Right ventricle myocardium superior (tissue), 1 donor: ENCODE measurements around the gene TMEM91. TPM values are rescaled to one million over a fixed set of nuclear protein-coding genes. Genes with fewer than 3 reads are reported as not detected.
"Not testable (repeated sequence)": the region's sequence is repeated elsewhere in the genome, so short reads cannot be mapped to it uniquely, and the experiment has no call there.

Source experiments
- ATAC-seq: fragments of 200-7000 bp; cut with Tn5 transposase; one replicate; pipeline ENCODE4 v1.9.1; 2020; ENCODE audit warnings: mild to moderate bottlenecking; ENCODE audit not compliant: poor library complexity
- DNase-seq: peaks from one replicate; pipeline ENCODE4 v3.0.0-alpha.2; 2020
- intact Hi-C: fragments of 100-400 bp; cut with DNase I; formaldehyde crosslinking; loops from one replicate; pipeline ENCODE4 v1.11.2; 2022
- long read RNA-seq: library from polyadenylated mRNA; unstranded; transcript quantifications from one replicate; pipeline ENCODE4 v2.0.0, GENCODE V29; 2021
- total RNA-seq: library from RNA; stranded (reverse); fragmentation: NEBNext Ultra II Directional; extraction: Animal tissue kit (Norgen Biotek cat#: 25700); gene quantifications from one replicate; pipeline ENCODE4 v1.2.1, GENCODE V29; 2021
- donor health status: DM: no; HTN: yes; CAD: no; lungs with severe emphysema.

TMEM91 gene
- 3.5 TPM for total RNA-seq
- long read RNA-seq, partial matches to known transcripts = 1 of 4 reads
- long read RNA-seq, other reads (novel, unspliced or antisense) = 1 of 4 reads

DNA sequence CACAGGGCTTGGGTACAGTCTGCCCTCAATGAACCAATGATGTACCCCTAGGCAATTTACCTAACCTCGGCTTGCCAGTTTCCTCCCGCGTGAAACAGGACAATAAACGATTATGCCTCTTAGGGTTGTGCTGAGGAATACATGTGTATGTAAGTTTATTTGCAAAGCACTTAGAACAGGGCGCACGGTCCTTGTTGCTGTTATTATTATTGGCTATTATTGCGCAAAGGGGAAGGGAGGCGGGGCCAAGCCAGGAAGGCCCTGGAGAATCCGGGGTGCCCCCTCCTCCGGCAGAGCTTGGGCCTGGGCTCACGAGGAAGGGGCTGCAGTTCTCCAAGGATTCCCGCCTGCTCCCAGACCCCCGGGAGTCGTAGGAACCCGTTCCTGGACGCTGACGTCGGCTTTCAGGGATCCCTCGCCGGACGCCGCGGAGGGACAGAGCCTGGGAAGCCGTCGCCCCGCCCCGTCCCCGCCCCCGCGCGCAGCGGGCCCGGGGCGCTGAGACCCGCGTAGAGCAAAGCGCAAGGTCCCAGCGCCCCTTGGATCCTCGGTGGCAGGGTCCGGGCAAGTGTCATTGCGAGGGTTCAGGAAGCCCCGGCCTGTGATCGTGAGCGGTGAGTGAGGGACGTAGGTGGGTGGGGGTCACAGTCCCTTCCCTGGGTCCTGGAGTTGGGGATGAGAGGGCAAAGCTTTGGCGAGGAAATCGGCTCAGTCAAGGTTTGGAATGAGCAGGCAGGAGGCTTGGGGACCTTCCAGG is at the start of gene TMEM91:
TMEM91 (plus strand) TSS at position 293 of the 757 bp plus-strand sequence. CDS start 1,777 bp downstream, outside the sequence.
- peak; percentile 64 for ATAC-seq
- peak; percentile 66 for DNase-seq
- intact Hi-C loops = no loop called here

- no peak for DNase-seq
- no peak for ATAC-seq
- intact Hi-C loops = no loop called here
Measured at GRCh38 chr19:41327076-41327575, 49.2 kb upstream of the TMEM91 start.

GRCh38 chr19:41327576-41328156 is 48.7 kb upstream of the TMEM91 start:
- peak; percentile 86 for DNase-seq
- intact Hi-C loops = no loop called here
- peak; percentile 40 for ATAC-seq

DNA sequence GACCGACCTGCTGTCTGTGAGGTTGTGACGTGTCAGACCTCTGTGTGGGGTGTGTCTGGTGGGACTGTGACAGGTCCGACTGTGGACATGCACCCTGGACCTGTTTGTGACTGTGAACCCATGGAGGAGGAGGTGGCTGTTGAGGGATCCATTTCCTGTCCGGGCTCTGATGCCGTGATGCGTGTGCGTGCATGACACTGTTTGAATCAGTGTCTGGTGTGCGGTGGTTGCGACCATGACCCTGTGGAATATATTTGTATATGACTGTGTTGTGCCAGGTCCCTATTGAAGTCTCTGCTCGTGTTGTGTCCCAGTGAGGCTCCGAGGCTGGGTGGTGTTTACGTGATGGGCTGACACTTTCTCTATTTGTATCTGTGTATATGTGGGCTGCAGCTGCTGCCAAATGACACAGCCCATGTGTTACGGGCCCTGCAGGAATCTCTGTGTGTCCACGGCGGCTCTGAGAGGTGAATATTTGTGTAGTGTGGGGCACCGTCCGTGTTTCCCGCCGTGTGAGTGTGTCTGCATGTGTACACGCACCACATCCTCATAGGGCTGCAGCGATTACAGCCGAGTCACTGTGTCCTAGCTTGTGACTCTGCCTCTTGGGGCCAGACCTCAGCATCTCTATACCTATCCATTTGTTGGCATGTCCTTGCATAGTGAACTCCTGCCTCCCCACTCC is 48.0 kb upstream of the TMEM91 start:
- ATAC-seq (no peak), DNase-seq (no peak)
- intact Hi-C loops = no loop called here

DNA sequence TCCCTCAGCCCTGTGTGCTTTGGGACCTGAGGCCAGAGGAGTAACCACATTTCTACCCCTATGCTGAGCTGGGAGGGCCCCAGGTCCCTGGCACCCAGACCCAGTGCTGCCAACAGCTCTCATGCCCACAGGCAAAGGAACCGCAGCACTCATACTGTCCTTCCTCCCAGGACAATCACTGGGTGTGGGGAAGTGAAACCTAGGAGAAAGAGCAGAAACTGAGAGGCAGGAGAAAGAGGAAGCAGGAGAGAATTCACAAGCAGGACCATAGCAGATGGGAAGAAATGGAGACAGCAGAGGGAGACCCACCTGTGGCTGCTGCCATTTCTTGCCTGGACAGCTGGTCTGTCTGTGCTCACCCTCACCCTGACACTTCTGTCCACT is 47.5 kb upstream of the TMEM91 start:
- ATAC-seq (no peak), DNase-seq (no peak)
- intact Hi-C loops = no loop called here

DNA sequence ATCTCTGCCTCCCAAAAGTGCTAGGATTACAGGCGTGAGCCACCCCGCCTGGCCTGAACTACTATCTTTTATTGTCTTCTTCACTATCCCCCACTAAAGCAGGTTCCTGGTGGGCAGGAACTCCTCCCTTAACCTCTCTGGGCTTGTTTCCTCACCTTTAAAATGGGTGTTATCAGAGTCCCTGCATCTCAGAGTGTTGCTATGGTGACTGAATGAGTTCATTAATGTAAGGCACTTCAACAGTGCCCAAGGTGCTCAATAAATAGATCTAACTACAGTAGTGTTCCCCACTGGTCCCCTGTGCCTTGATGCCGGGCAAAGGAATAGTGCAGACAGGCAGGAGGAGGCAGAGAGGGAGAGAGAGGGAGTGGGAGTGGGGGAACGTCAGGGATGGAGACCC is 45.9 kb upstream of the TMEM91 start:
- no peak for ATAC-seq
- intact Hi-C loops = no loop called here

DNA sequence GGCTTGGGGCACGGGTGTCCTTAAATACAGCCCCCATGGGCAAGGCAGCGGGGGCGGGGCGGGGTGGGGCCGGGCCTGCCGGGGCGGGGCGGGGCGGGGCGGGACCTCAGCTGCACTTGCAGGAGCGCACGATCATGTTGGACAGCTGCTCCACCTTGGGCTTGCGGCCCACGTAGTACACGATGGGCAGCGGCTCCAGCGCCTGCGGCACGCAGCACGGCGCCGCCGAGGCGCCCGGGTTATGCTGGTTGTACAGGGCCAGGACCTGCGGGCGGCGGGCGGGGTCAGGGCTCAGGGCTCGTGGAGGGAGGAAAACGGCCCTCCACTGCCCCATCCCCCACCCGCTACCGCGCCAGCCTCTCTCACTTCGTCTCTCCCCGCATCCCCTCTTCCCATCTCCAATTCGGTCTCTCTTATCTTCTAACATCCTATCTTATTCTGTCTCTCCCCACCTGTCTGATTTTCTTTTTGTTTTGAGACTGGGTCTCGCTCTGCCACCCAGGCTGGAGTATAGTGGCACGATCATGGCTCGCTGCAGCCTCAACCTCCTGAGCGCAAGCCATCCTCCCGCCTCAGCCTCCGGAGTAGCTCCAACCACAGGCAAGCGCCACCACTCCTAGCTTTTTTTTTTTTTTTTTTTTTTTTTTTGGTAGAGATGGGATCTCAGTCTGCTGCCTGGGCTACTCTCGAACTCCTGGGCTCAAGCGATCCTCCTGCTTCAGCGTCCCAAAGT is 45.2 kb upstream of the TMEM91 start:
- intact Hi-C loops = no loop called here
- ATAC-seq (no peak), DNase-seq (no peak)

More for the DNA sequence above, 45.9 kb upstream of the TMEM91 start:
- no peak for DNase-seq

DNA sequence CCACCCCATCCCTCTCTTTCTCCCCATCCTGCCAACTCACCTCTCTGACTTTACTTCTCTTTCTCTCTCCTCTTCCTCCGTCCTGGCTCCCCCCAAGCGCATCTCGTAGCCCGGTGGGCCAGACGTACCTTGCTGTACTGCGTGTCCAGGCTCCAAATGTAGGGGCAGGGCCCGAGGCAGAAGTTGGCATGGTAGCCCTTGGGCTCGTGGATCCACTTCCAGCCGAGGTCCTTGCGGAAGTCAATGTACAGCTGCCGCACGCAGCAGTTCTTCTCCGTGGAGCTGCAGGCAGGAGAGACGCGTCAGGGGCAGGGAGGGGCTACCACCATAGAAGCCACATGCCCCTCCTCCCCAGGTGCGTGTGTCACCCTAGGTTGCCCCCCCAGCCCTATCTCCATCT is 44.3 kb upstream of the TMEM91 start:
- DNase-seq = no peak

GRCh38 chr19:41332468-41332867 is 43.9 kb upstream of the TMEM91 start:
- intact Hi-C loops = no loop called here
- ATAC-seq (no peak), DNase-seq (no peak)

More for the DNA sequence above, 44.3 kb upstream of the TMEM91 start:
- intact Hi-C loops = no loop called here
- no peak for ATAC-seq

DNA sequence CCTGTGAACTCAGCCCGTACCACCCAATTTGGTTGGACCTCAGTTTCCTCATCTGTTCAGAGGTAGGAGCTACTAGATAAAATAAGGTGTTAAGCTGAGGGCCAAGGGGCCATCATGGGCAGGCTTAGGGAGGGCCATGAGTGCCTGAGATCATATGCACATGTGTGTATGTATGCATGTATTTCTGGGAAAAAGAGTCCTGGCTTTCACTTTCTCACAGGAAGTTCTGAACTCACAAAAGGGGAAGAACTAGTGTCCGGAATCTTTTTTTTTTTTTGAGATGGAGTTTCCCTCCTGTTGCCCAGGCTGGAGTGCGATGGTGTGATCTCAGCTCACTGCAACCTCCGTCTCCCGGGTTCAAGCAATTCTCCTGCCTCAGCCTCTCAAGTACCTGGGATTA is 41.5 kb upstream of the TMEM91 start:
- intact Hi-C loops = no loop called here
- ATAC-seq (peak; percentile 52), DNase-seq (no peak)

DNA sequence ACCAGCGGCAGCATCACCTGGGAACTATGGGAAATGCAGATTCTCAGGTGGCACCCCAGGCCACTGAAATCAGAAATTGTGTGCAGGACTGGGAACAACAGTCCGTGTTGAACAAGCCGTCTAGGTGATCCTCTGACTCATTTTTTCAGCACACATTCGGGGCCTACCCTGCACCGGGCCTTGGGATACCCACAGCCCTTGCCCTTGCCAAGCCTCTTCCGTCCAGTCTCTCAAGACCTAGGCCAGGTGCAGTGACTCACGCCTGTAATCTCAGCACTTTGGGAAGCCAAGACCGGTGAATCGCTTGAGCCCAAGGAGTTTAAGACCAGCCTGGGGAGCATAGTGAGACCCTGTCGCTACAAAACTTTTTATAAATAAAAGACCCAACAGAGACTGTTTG is 40.9 kb upstream of the TMEM91 start:
- DNase-seq (no peak), ATAC-seq (no peak)
- intact Hi-C loops = no loop called here

DNA sequence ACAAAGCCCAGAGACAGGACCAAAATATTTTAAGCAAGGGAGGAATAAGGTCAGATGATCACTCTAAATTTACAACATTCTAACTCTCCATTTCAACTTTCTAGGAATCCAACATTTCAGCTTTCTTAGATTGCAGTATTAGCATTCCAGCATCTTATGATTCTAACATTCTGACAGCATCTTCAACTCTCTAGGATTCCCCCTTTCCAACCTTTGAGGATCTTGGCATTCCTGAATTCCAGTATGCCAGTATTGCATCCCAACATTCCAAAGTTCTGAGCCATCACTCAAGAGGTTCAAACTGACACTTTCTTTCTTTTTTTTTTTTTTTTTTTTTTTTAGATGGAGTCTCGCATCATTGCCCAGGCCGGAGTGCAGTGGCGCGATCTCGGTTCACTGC is 36.4 kb upstream of the TMEM91 start:
- DNase-seq = no peak
- ATAC-seq = no peak
- intact Hi-C loops = no loop called here

GRCh38 chr19:41341669-41342490 is 34.5 kb upstream of the TMEM91 start:
- ATAC-seq = peak; percentile 51
- DNase-seq = peak; percentile 31
- intact Hi-C loops = no loop called here

DNA sequence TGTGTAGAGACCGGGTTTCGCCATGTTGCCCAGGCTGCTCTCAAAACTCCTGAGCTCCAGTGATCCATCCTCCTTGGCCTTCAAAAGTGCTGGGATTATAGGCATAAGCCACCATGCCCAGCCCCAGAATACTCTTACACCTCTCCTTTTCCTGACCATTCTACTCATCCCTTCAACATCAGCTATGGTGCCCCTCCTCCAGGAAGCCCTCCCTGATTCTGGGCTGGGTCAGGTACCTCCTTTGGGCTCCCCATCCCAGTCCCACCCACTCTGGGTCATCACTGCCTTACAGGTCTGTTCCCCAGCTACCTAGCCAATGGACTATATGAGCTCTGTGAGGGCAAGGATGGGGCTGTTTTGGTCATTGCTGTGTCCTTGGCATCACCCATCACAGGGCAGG is 32.2 kb upstream of the TMEM91 start:
- intact Hi-C loops = no loop called here
- ATAC-seq = no peak
- no peak for DNase-seq

- intact Hi-C loops, DNase-seq, ATAC-seq: not testable (repeated sequence)
Measured at GRCh38 chr19:41346916-41347315, 29.4 kb upstream of the TMEM91 start.

DNA sequence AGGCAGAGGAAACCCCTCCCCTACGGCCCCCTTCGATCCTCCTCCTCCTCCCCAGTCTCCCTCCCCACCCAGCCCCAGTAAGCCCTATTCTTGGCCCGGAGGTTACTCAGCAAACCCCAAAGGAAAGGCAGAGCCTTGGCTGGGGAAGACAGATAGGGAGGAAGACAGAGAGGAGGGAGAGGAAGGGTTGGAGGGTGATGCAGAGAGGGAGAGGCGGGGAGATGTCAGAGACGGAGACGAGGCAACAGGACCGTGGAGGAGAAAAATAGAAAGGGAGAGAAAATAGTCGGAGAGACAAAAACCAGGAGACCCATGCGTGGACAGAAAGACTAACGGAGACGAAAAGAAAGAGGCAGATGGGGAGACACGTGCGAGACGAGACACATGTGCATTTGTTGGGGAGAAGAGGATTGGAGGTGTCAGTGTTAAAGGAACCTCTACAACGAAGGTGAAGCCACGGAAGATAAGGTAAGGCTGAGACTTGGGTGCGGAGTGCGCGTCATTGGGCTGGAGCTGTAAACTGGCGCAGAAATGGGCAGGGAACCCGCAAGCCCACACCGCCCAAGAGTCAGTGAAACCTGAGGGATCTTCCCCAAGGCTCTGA is 25.5 kb upstream of the TMEM91 start:
- ATAC-seq (no peak), DNase-seq (no peak)
- intact Hi-C loops = loop anchor here (5.0 kb wide), 1 partner anchor 39 kb away; the partner anchor contains the start of gene CCDC97

GRCh38 chr19:41351339-41352245 is 24.7 kb upstream of the TMEM91 start:
- intact Hi-C loops = loop anchor here (5.0 kb wide), 1 partner anchor 39 kb away; the partner anchor contains the start of gene CCDC97
- DNase-seq (peak; percentile 84), ATAC-seq (peak; percentile 64)
